ENCODE measurements around the gene GLI2. TPM values are rescaled to one million over a fixed set of nuclear protein-coding genes. Genes with fewer than 3 reads are reported as not detected.

GLI2 gene
- total RNA-seq, 1 donor from 2014 or later = 42.9 TPM

GRCh38 chr2:120738117-120738516 lies 2.4 kb downstream of the GLI2 start:
- peaks cover 18% of the 10 kb centered on the region for H4K20me1 ChIP-seq (ENCODE audit: insufficient read depth, low read length)
- H3K4me2 ChIP-seq (ENCODE audit: low read length) = peak overlapping the region; percentile 92
- DNase-seq (ENCODE audit: low read depth) (no peak), FAIRE-seq (no peak)
- peaks cover 46% of the 10 kb centered on the region for H3K4me1 ChIP-seq (ENCODE audit: insufficient read depth, low read length)
- no peaks in the 10 kb centered on the region for H3K27me3 ChIP-seq (ENCODE audit: insufficient read depth, low read length)
- H3K4me3 ChIP-seq (ENCODE audit: insufficient read depth, low read depth, low read length) = peak overlapping the region; percentile 76
- Mint-ChIP-seq H3K4me3 (ENCODE audit: unreplicated experiment) (peak overlapping the region; percentile 92), H3K4me1 (ENCODE audit: low read depth, unreplicated experiment) (peaks cover 39% of the 10 kb centered on the region), H3K27me3 (ENCODE audit: low read depth, unreplicated experiment) (no peaks in the 10 kb centered on the region), H3K9me3 (ENCODE audit: unreplicated experiment) (no peaks in the 10 kb centered on the region), H3K27ac (ENCODE audit: unreplicated experiment) (peak overlapping the region; percentile 83), H3K36me3 (ENCODE audit: low read depth, unreplicated experiment) (peaks cover 3% of the 10 kb centered on the region)
- peak overlapping the region; percentile 90 for H3K9ac ChIP-seq (ENCODE audit: low read length)
- H3K9me3 ChIP-seq (ENCODE audit: insufficient read depth, low read depth, low read length) = no peaks in the 10 kb centered on the region
- H3K27ac ChIP-seq (ENCODE audit: low read depth, low read length) = peak overlapping the region; percentile 90
- TF ChIP-seq CTCF (IDR thresholded peaks at IDR 0.05; ENCODE audit: insufficient read depth, low read depth, low read length) = no peak
- no peak for TF ChIP-seq EZH2 (IDR thresholded peaks at IDR 0.05; ENCODE audit: insufficient read depth, low read length)
- peaks cover 71% of the 10 kb centered on the region for H3K79me2 ChIP-seq (ENCODE audit: insufficient read depth, low read length)
- no peaks in the 10 kb centered on the region for H3K36me3 ChIP-seq (ENCODE audit: insufficient read depth, low read length)
- no peak overlapping the region for H2AFZ ChIP-seq (ENCODE audit: low read depth, low read length)

- H3K4me3 ChIP-seq (ENCODE audit: insufficient read depth, low read depth, low read length) = peak overlapping the region; percentile 25
- H3K27me3 Mint-ChIP-seq (ENCODE audit: low read depth, unreplicated experiment) = no peaks in the 10 kb centered on the region
- H3K4me3 Mint-ChIP-seq (ENCODE audit: unreplicated experiment) = peak overlapping the region; percentile 92
- peak overlapping the region; percentile 92 for H3K4me2 ChIP-seq (ENCODE audit: low read length)
- H3K9ac ChIP-seq (ENCODE audit: low read length) = peak overlapping the region; percentile 90
- H3K36me3 Mint-ChIP-seq (ENCODE audit: low read depth, unreplicated experiment) = no peaks in the 10 kb centered on the region
- no peak overlapping the region for H2AFZ ChIP-seq (ENCODE audit: low read depth, low read length)
- H3K79me2 ChIP-seq (ENCODE audit: insufficient read depth, low read length) = peaks cover 79% of the 10 kb centered on the region
- peaks cover 24% of the 10 kb centered on the region for H4K20me1 ChIP-seq (ENCODE audit: insufficient read depth, low read length)
- peak overlapping the region; percentile 58 for H3K27ac Mint-ChIP-seq (ENCODE audit: unreplicated experiment)
- peak overlapping the region; percentile 90 for H3K27ac ChIP-seq (ENCODE audit: low read depth, low read length)
- H3K9me3 Mint-ChIP-seq (ENCODE audit: unreplicated experiment) = no peaks in the 10 kb centered on the region
- TF ChIP-seq EZH2 (IDR thresholded peaks at IDR 0.05; ENCODE audit: insufficient read depth, low read length) (no peak), CTCF (IDR thresholded peaks at IDR 0.05; ENCODE audit: insufficient read depth, low read depth, low read length) (no peak)
- no peaks in the 10 kb centered on the region for H3K9me3 ChIP-seq (ENCODE audit: insufficient read depth, low read depth, low read length)
- DNase-seq (ENCODE audit: low read depth) (no peak), FAIRE-seq (no peak)
- H3K27me3 ChIP-seq (ENCODE audit: insufficient read depth, low read length) = no peaks in the 10 kb centered on the region
- H3K4me1 ChIP-seq (ENCODE audit: insufficient read depth, low read length) = peaks cover 46% of the 10 kb centered on the region
- H3K36me3 ChIP-seq (ENCODE audit: insufficient read depth, low read length) = no peaks in the 10 kb centered on the region
- H3K4me1 Mint-ChIP-seq (ENCODE audit: low read depth, unreplicated experiment) = peaks cover 42% of the 10 kb centered on the region
Measured at GRCh38 chr2:120738786-120739437, 3.2 kb downstream of the GLI2 start.

- Histone ChIP-seq H3K4me2 (ENCODE audit: low read length) (peak overlapping the region; percentile 92), H3K4me1 (ENCODE audit: insufficient read depth, low read length) (peaks cover 46% of the 10 kb centered on the region), H3K27me3 (ENCODE audit: insufficient read depth, low read length) (no peaks in the 10 kb centered on the region), H3K27ac (ENCODE audit: low read depth, low read length) (no peak overlapping the region), H4K20me1 (ENCODE audit: insufficient read depth, low read length) (peaks cover 30% of the 10 kb centered on the region), H3K36me3 (ENCODE audit: insufficient read depth, low read length) (no peaks in the 10 kb centered on the region), H3K9ac (ENCODE audit: low read length) (peak overlapping the region; percentile 90), H3K9me3 (ENCODE audit: insufficient read depth, low read depth, low read length) (no peaks in the 10 kb centered on the region), H3K79me2 (ENCODE audit: insufficient read depth, low read length) (peaks cover 85% of the 10 kb centered on the region), H3K4me3 (ENCODE audit: insufficient read depth, low read depth, low read length) (no peak overlapping the region), H2AFZ (ENCODE audit: low read depth, low read length) (no peak overlapping the region)
- DNase-seq (ENCODE audit: low read depth) (no peak), FAIRE-seq (no peak)
- peak overlapping the region; percentile 92 for H3K4me3 Mint-ChIP-seq (ENCODE audit: unreplicated experiment)
- peaks cover 44% of the 10 kb centered on the region for H3K4me1 Mint-ChIP-seq (ENCODE audit: low read depth, unreplicated experiment)
- peak overlapping the region; percentile 58 for H3K27ac Mint-ChIP-seq (ENCODE audit: unreplicated experiment)
- no peak for TF ChIP-seq CTCF (IDR thresholded peaks at IDR 0.05; ENCODE audit: insufficient read depth, low read depth, low read length)
- TF ChIP-seq EZH2 (IDR thresholded peaks at IDR 0.05; ENCODE audit: insufficient read depth, low read length) = no peak
- H3K9me3 Mint-ChIP-seq (ENCODE audit: unreplicated experiment) = no peaks in the 10 kb centered on the region
- H3K27me3 Mint-ChIP-seq (ENCODE audit: low read depth, unreplicated experiment) = no peaks in the 10 kb centered on the region
- H3K36me3 Mint-ChIP-seq (ENCODE audit: low read depth, unreplicated experiment) = no peaks in the 10 kb centered on the region
Measured at GRCh38 chr2:120739438-120740090, 3.9 kb downstream of the GLI2 start.

Measured in astrocyte (in vitro differentiated cells and primary cell).